ENCODE data around the gene CYTH3. TPM values are rescaled to one million over a fixed set of nuclear protein-coding genes. Genes with fewer than 3 reads are reported as not detected.

Gene CYTH3, protein sequence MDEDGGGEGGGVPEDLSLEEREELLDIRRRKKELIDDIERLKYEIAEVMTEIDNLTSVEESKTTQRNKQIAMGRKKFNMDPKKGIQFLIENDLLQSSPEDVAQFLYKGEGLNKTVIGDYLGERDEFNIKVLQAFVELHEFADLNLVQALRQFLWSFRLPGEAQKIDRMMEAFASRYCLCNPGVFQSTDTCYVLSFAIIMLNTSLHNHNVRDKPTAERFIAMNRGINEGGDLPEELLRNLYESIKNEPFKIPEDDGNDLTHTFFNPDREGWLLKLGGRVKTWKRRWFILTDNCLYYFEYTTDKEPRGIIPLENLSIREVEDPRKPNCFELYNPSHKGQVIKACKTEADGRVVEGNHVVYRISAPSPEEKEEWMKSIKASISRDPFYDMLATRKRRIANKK
- total RNA-seq, result 9.6 and 33.6 TPM in 2 replicates

DNA sequence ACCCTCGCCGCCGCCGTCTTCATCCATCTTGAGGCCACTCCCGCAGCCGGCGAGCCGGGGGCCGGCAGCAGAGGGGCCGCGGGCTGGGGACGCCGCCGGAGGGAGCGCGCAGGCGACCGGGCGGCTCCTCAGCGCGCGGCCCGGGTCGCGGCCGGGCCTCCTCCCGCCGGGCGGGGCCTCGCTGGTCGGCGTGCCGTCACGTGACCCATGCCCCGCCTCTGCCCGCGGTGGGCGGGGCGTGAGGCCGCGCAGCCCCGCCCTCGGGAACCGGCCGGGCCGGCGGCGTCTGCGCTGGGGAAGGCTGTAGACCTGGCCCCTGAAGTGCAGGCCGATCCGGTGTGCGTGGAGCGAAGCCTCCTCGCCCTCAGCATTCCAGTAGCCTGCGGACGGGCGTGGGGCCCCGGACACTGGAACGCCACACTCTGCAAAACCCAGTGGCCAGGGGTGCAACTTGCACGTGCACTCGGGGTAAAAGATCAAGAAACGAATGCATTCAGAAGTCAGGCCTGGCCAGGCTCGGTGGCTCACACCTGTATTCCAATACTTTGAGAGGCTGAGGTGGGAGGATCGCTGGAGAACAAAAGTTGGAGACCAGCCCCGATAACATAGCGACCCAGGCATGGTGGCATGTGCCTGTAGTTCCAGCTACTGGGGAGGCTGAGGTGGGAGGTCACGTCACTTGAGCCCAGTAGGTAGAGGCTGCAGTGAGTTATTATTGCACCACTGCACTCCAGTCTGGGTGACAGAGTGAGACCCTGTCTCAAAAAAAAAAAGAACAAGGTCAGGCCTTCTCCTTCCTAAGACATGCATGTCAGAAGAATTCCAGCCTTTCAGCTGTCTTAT, at the start of gene CYTH3:
TSS of gene CYTH3 (minus strand) at position 144 of the 843 bp plus-strand sequence. CDS start at position 27, 117 bp downstream.

Other genes with a start within 250 kb of the CYTH3 start
- 0.06 TPM in 1 of 2 replicates, not detected in the other for gene ANKRD61, start 241.2 kb downstream of the CYTH3 start, total RNA-seq
- 27.4 and 83.4 TPM in 2 replicates for gene EIF2AK1, start 213.4 kb downstream of the CYTH3 start, total RNA-seq
- 2.3 and 5.4 TPM in 2 replicates for gene USP42, start 167.7 kb downstream of the CYTH3 start, total RNA-seq
- 9.1 and 15.2 TPM in 2 replicates for gene FAM220A, start 76.3 kb upstream of the CYTH3 start, total RNA-seq
- gene RAC1, start 101.9 kb upstream of the CYTH3 start, total RNA-seq, result 41.9 and 104 TPM in 2 replicates
- gene DAGLB, start 175.3 kb upstream of the CYTH3 start, total RNA-seq, result 18.8 and 21.9 TPM in 2 replicates
- 90.0 and 125 TPM in 2 replicates for gene KDELR2, start 211.5 kb upstream of the CYTH3 start, total RNA-seq